GM21723 (cell line): ENCODE data around the gene PKN1.
A peak's percentile ranks its signal among the peaks of the same experiment; 100 is the strongest.
"Not testable (repeated sequence)": the region's sequence is repeated elsewhere in the genome, so short reads cannot be mapped to it uniquely, and the experiment has no call there.

Experiments used
- ATAC-seq: cut with Tn5 transposase; IDR thresholded peaks from one replicate; pipeline ENCODE4 v1.9.1; 2021; ENCODE audit warnings: mild to moderate bottlenecking, moderate library complexity; ENCODE audit not compliant: unreplicated experiment

The PKN1 gene

DNA sequence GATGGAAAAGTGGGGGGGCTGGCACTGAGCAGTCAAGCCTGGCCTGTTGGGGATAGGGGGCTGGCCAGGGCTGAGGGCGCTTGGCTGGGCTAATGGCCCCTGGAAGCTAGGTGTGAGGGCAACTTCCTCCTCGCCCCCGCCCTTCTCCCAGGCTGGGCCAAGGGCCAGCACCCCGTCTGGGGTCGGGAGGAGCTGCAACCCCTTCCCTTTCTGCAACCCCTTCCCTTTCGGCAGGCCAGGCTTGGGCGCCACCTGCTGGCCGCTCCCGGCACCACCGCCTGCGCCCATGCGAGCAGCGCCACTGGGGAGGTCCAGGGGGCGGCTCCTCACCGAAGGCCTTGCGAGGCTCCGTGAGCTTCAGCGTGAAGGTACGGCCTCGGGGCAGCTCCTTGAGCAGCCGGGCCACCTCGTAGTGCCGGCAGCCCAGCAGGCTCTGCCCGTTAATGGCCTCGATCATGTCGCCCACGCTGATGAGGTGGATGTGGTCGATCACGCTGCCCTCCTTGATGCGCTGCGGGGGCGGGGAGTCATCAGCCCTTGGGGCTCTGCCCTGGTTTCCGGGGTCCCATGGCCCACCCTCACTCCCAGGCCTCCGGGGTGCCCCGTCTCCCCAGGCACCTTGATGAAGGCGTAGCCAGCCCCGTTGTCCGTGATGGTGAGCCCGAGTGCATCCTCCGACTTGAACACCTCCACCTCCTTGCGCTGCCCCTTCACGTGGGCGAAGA lies 47.0 kb downstream of the PKN1 start:
- ATAC-seq, result no peak

DNA sequence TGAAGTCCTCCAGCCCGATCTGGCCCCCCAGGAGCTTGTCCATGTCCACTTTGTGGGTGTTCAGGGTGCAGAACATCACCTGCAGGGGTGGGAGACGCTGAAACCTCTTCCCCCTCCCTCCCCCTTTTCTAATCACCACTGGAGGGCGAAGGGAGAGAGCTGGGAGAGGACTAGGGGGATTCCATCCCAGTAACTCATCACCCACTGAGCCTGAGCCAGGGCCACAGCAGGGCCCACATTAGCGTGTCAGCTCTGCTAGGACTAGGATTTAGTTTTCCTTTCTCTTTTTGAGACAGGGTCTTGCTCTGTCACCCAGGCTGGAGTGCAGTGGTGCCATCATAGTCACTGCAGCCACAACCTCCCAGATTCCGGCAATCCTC lies 47.6 kb downstream of the PKN1 start:
- no peak for ATAC-seq

DNA sequence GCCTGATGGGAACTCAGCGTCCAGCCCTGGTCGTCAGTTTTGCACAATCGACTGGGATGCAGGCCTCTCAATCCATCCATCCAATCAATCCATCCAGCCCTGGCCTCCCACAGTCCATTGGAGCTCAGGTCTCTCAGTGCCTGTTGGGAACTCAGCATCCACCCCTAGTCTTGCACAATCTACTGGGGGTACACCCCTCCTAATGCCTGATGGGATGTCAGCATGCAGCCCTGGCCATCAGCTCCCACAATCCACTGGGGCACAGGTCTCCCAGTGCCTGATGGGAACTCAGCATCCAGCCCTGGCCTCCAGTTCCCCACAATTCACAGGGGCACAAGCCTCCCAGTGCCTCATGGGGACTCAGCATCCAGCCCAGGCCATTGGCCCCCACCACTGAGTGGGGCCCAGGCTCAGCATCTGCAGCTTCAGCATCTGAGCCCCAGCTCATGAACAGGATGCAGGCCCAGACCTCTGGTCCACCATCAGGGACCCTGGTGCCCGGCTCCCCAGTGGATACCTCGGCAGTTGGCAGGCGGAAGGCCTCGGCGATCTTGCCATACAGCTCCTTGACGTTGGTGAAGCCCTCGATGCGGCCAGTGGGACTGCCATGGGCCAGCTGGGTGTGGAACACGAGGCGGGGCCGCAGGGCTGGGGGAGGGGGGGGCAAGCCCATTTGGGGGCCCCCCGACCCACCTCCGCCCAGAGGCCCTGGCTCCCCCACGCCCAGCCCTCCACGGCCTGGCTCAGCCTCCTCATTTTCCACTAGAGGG lies 49.3 kb downstream of the PKN1 start:
- ATAC-seq, result no peak

DNA sequence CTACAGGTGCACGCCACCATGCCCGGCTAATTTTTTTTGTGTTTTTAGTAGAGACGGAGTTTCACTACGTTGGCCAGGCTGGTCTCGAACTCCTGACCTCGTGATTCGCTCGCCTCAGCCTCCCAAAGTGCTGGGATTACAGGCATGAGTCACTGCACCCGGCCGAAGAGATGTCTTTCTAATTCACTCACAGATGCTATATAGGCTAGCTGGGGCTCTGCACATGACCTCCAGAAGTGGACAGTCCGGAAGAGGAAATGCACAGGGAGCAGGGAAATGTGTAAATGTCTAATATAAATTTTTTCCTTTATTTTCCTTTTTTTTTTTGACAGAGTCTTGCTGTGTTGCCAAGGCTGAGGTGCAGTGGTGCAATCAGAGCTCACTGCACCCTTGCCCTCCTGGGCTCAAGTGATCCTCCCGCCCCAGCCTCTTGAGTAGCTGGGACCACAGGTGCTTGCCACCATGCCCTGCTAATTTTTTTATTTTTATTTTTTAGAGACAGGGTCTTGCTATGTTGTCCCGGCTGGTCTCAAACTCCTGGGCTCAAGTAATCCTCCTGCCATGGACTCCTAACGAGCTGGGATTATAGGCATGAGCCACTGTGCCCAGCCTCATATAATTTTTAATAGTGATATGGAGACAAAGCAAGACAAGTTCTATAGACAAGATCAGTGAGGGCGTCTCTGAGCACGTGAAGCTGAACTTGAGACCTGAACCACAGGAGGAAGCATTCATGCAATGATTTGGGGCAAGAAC lies 54.4 kb downstream of the PKN1 start:
- ATAC-seq, result no peak

DNA sequence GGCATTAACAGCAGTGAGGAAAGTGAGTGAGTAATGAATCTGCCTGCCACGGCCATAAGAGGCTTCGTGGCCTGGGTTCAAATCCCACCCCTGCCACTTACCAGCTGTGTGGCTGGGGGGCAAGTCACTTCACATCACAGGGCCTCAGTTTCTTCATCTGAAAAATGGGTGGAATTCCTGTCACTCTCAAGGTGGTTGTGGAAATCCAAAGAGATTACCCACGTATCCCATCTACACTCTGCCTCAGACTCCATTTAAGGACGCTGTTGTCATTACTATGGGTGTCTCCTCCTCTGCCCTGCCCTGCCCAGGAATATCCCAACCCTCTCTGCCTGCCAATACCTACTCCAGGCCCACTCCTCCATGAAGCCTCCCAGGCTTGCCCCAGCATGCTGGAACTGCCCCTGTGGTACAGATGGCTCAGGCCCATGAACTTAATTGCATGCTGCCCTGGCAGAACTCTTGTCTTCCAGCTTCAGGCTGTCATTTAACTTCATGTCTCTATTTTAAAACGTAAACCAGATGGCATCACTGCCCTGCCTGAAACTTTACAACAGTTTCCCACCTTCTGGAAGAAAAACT lies 59.7 kb downstream of the PKN1 start:
- no peak for ATAC-seq

- no peak for ATAC-seq
Observed at GRCh38 chr19:14494411-14494810, 61.3 kb downstream of the PKN1 start.

- ATAC-seq, result no peak
Observed at GRCh38 chr19:14494910-14495671, 62.0 kb downstream of the PKN1 start.

GRCh38 chr19:14495672-14496028 lies 62.5 kb downstream of the PKN1 start:
- no peak for ATAC-seq

DNA sequence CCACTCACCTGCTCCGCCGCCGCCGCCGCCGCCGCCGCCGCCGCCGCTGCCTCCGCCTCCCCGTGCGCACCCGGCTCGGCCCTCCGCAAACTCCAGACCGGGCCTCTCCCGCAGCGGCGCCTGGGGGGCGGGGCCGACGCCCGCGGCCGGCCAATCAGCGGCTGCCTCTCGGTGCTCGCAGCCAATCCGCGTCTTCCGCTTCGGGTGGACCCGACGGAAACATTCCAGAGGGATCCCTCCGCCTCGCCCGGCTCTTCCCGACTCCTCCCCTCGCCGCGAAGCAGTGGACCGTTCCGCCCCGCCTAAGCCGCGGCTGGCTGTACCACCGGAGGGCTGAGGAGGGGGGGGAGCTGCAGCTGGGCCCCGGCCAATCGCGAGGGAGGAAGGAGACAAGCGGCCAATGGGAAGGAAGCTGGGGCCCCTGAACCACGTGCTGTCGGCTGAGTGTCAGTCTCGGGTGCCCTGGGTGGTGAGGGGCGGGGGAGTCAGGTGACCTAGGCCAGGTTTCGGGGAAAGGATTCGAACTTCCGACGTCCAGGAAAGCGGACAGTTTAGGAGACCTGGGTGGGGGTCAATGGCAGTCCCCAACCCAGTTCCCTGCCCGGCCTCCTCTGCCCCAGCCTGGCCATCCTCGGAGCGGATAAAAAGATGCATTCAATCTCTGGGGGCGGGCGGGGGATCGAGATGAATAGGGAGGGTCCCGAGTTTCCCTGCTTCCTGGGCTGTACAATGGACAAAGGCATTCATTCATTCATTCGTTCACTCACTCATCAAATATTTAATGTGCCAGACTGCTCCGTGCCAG lies 63.1 kb downstream of the PKN1 start, which contains the start of gene GIPC1:
Gene GIPC1 (minus strand): TSS at position 99 of the 805 bp plus-strand sequence. CDS start 13,151 bp downstream, outside the sequence.
- ATAC-seq, result peak; percentile 80

- ATAC-seq, result no peak
Observed at GRCh38 chr19:14496834-14497227, 63.7 kb downstream of the PKN1 start.

DNA sequence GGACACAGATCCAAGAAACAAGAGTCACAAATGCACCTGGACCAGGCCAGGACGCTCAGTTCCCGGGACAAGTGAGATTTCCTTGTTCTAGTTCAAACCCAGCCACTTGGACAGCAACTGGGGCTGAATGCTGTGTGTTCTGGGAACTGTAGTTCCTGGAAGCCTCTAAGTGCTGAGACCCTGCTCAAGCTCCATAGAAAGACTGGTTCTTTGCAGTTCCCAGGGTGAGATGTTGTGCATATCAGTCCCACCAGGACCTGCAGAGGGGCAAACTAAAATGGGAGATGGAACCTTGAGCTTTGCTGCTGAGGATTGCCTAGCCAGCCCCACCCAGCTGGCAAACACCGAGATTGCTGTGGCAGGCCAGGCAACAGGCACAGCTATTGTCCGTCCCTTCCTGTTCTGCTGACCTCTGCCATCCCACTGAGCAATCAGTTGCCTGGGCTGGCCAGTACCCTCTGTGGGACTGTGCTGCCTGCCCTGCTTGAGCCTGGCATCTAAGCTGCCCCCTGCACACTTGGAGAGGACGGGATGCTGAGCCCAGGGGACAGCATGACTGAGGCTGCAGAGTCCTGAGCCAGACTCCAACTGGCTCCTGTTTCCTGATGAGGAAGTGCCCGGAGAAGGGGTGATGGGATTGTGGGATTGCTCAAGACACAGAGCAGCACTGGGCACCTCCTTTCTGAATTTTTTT lies 64.3 kb downstream of the PKN1 start:
- no peak for ATAC-seq

DNA sequence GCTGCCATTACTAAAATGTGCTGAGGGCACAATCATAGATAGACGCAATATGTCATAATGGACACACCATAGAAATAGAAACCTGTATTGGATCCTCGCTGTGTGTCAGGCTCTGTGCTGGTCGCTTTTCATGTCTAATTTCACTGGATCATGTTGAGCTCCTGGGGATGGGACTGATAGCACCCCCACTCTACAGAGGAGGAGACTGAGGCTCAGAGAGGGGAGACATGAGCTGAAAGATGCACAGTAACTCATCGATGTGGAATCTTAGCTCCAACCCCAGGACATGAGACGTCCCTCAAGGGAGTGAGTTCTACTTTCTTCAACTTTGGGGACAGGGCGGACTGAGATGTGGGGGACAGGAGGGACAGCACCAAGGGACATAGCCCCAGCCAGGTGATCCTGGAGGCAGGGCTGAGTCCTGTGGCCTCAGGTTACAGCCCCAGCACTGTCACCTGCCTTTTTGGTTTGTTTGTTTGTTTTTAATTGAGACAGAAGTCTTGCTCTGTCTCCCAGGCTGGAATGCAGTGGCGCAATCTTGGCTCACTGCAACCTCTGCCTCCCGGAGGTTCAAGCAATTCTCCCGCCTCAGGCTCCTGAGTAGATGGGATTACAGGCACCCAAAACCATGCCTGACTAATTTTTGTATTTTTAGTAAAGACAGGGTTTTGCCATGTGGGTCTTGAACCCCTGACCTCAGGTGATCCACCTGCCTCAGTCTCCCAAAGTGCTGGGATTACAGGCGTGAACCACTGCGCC lies 69.4 kb downstream of the PKN1 start:
- ATAC-seq, result no peak

DNA sequence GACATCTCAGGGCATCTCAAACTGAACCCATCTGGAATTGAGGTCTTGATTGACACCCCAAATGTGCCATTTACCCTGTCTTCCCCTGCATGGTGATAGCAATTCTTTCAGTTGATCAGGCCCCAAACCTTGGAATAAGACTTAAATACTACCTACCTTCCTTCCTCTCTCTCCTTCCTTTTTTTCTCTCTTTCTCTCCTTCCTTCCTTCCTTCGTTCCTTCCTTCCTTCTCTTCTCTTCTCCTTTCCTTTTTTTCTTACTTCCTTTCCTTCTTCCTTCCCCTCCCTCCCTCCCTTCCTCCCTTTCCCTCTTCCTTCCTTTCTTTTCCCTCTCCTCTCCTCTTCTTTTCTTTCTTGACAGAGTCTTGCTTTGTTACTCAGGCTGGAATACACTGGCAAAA lies 70.2 kb downstream of the PKN1 start:
- ATAC-seq, result no peak

DNA sequence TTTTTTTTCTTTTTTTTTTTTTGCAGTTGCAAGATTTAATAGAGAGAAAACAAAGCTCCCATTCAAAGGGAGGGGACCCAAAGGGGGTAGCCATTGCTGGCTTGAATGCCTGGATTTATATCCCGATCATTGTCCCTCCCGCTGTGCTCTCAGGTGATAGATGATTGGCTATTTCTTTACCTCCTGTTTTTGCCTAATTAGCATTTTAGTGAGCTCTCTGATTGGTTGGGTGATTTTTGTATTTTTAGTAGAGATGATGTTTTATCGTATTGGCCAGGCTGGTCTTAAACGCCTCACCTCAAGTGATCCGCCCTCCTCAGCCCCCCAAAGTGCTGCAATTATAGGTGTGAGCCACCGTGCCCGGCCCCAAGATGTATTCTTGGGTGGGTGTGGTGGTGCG lies 71.5 kb downstream of the PKN1 start:
- ATAC-seq, result not testable (repeated sequence)

DNA sequence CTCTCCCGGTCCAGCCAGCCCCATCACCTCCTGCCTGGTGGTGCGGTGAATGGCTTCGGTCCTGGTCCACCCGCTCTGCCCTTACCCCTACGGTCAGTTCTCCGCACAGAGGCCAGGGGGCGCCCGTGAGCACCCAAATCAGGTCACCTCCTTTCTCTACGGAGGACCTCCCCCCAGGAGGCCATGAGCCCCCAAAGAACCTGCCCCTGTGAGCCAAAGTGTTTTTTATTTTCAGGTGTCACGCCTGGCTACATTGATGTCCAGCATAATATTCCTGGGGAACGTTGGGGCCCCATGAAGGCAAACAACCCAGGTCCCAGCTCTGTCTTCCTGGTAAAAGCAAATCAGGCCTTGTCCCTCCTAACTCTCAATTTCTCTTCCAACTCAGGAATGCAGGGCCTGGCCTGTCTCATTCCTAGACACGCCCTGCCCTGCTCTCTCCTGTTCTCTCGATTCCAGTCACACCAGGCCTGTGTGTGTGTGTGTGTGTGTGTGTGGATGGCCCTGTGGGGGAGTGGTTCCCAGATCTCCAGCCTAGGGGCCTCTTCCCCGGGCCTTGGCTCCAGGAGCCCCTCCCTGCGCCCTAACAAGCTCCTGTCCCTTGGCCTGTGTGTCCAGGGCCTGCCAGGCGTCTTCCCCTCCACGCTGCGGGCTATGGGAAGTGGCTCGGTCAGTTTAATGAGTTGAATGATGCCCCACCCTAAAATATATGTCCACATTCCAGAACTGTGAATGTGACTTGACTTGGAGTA lies 72.6 kb downstream of the PKN1 start:
- ATAC-seq, result no peak

DNA sequence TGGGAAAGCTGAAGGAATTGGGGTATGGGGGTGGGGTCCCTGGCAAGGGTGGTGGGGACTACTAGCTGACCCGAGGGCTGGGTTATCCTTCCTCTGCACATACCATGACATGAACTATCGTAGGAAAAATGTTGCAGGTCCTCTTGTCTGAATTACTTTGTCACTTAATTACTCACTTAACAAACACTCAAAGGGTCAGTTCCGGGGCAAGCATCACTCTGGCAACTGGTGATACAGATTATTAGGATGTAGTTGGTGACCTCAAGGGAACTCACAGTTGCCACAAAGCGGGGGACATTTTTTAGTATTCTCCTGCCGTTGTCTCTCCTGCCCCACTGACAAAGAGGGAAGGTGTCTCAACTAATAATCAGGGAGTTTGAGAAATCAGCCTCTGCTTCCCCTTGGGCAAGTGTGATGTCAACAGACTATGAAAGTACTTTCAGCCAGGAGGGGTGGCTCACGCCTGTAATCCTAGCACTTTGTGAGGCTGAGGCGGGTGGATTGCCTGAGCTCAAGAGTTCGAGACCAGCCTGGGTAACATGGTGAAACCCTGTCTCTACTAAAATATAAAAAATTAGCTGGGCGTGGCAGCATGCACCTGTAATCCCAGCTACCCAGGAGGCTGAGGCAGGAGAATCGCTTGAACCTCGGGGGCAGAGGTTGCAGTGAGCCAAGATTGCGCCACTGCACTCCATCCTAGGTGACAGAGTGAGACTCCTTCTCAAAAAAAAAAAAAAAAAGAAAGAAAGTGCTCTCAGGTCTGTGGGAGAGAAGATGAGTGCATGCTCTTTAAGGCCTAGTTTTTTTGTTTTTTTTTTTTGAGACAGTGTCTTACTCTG lies 74.8 kb downstream of the PKN1 start:
- ATAC-seq, result no peak
